Lung (tissue), 12 donors: ENCODE results near the gene SLC16A3. TPM values are rescaled to one million over a fixed set of nuclear protein-coding genes. Genes with fewer than 3 reads are reported as not detected.
A peak's percentile ranks its signal among the peaks of the same experiment; 100 is the strongest.

Experiments used
- ATAC-seq: fragments of 200-7000 bp; cut with Tn5 transposase; one replicate; pipeline ENCODE4 v1.9.1; 2020; ENCODE audit warnings: moderate number of reproducible peaks; ENCODE audit not compliant: insufficient read depth, low FRiP score
- DNase-seq, 3 donors: peaks; one replicate each; pipeline ENCODE4 v3.0.0-alpha.2; 2013 to 2017
- H3K27ac ChIP-seq, 2 donors: one replicate each; pipeline ENCODE4 v1.5.1; 2013; ENCODE audit warnings: mild to moderate bottlenecking in 2 of 2, moderate library complexity in 2 of 2, control low read depth in 1 of 2, inconsistent platforms in 1 of 2, low read depth in 1 of 2, low read length in 1 of 2
- H3K27me3 ChIP-seq, 3 donors: one replicate each; pipeline ENCODE4 v1.5.1; 2013; ENCODE audit warnings: low read length in 2 of 3; ENCODE audit not compliant: control insufficient read depth in 3 of 3, insufficient read depth in 3 of 3
- H3K36me3 ChIP-seq, 4 donors: one replicate each; pipeline ENCODE4 v1.5.1; 2013; ENCODE audit warnings: low read length in 4 of 4, mild to moderate bottlenecking in 1 of 4, moderate library complexity in 1 of 4; ENCODE audit not compliant: control insufficient read depth in 4 of 4, insufficient read depth in 4 of 4
- H3K4me1 ChIP-seq, 5 donors: one replicate each; pipeline ENCODE4 v1.5.1; 2013; ENCODE audit warnings: low read length in 5 of 5, mild to moderate bottlenecking in 2 of 5, moderate library complexity in 1 of 5; ENCODE audit not compliant: control insufficient read depth in 5 of 5, insufficient read depth in 5 of 5
- H3K4me3 ChIP-seq: one replicate; pipeline ENCODE4 v1.5.1; 2013; ENCODE audit warnings: mild to moderate bottlenecking, control low read depth, moderate library complexity
- H3K9ac ChIP-seq, 2 donors: one replicate each; pipeline ENCODE4 v1.5.1; 2013; ENCODE audit warnings: low read length in 2 of 2, control low read depth in 1 of 2; ENCODE audit not compliant: insufficient read depth in 1 of 2
- H3K9me3 ChIP-seq, 4 donors: one replicate each; pipeline ENCODE4 v1.5.1; 2013; ENCODE audit warnings: low read length in 3 of 4, mild to moderate bottlenecking in 1 of 4, moderate library complexity in 1 of 4; ENCODE audit not compliant: control insufficient read depth in 4 of 4, insufficient read depth in 3 of 4
- CTCF ChIP-seq: IDR thresholded peaks from 2 replicates; pipeline ENCODE4 v1.5.1; 2012; ENCODE audit warnings: mild to moderate bottlenecking; ENCODE audit errors: control extremely low read depth, extremely low read depth
- WGBS, 2 donors: extraction: QIAGEN DNeasy Blood & Tissue Kit; methylation state at CpG; one replicate each; pipeline ENCODE4 v1.1.7; 2013; 5-methylcytosine and 5-hydroxymethylcytosine counted together
- polyA plus RNA-seq, 2 donors: library from polyadenylated mRNA; stranded (reverse); fragments of 200-250 nt; gene quantifications; one replicate each; pipeline ENCODE4 v1.2.1, GENCODE V29; 2013
- total RNA-seq, 2 donors: library from RNA; depleted of rRNA in 1 of 2; stranded (reverse); fragments of >200 nt in 1 of 2; gene quantifications; one replicate each; pipeline ENCODE4 v1.2.1, GENCODE V29; 2014 to 2021
- donor health status: control.
- donor health status: control.
- donor health status: Bipolar disorder and iron deficiency.
- donor health status: healthy.
- donor health status: DM: yes; HTN: yes; CAD: no.

The SLC16A3 gene
- total and polyA plus RNA-seq, 4 donors, result 31.0 to 309 (median 93.4) TPM

DNA sequence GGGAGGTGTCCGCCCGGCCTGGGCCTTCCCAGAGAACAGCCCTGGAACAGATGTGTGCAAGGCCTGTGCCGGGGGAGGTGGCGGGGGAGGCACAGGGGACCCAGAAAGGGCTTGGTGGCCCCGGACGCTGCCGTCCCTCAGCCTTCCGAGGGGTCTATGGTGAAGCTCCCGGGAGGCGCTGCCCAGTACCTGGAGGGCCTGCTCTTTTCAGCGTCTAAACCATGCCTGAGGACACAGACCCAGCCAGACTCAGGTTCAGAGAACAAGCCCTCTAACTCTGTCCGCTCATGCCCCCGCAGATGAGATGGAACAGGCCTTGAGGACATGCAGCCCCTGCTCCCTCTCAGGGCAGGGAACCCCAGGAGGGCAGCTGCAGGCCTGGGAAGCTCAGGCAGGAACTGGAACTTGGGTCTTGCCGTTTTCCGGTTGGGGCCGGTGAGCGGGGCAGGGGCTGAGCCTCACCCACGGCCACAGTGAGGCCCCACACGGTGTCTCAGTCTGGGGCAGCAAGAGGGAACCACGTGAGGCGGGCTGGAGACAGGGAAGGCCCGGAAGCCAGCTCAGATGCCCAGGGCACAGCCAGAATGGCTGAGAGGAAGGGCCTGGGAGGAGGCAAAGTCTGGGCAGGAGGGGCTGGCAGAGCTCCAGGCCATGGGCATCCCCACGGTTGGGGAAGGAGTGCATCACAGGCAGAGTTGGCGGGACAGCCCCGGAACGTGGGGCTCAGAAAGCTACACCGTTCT is 12.5 kb downstream of the SLC16A3 start:
- H3K9ac ChIP-seq, result no peak overlapping the region
- DNase-seq, result no peak
- 33 to 43% methylated on average over 27 of the region's 27 CpGs for WGBS, 2 donors
- H3K9me3 ChIP-seq, result no peaks in the 10 kb centered on the region
- H3K4me1 ChIP-seq, result peaks cover 8 to 51% (median 43%) of the 10 kb centered on the region in 5 donors
- no peaks in the 10 kb centered on the region for H3K27me3 ChIP-seq
- TF ChIP-seq CTCF, result no peak
- peak; percentile 39 for ATAC-seq
- H3K4me3 ChIP-seq, result no peak overlapping the region
- H3K36me3 ChIP-seq, result peaks cover 0 to 63% (median 26%) of the 10 kb centered on the region in 4 donors
- peak overlapping the region; percentile 43 to 85 for H3K27ac ChIP-seq

GRCh38 chr17:82241926-82242697 is 13.3 kb downstream of the SLC16A3 start:
- TF ChIP-seq CTCF, result no peak
- DNase-seq (peak in 1 of 3 donors; percentile 23), ATAC-seq (no peak)
- H3K27me3 ChIP-seq, result no peaks in the 10 kb centered on the region
- H3K9ac ChIP-seq, result no peak overlapping the region
- H3K9me3 ChIP-seq, result no peaks in the 10 kb centered on the region
- peaks cover 0 to 64% (median 28%) of the 10 kb centered on the region in 4 donors for H3K36me3 ChIP-seq
- 35 to 44% methylated on average over 16 to 20 of the region's 20 CpGs for WGBS, 2 donors
- H3K4me3 ChIP-seq, result no peak overlapping the region
- peaks cover 8 to 47% (median 38%) of the 10 kb centered on the region in 5 donors for H3K4me1 ChIP-seq
- peak overlapping the region; percentile 43 to 85 for H3K27ac ChIP-seq

DNA sequence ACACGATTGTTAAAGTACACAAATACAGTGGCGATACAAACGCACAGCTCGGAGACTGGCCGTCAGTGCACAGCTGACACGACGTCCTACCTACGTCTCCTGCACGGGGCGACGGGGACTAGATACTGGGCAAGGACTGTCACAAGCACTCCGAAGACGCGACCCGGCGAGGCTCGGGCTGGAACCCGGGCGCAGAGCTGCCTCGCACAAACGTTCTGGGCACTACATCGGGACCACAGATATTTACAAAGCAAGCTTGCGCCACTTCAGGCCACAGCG is 13.8 kb downstream of the SLC16A3 start:
- no peak for TF ChIP-seq CTCF
- H3K4me1 ChIP-seq, result peaks cover 8 to 47% (median 38%) of the 10 kb centered on the region in 5 donors
- peaks cover 0 to 64% (median 31%) of the 10 kb centered on the region in 4 donors for H3K36me3 ChIP-seq
- WGBS, 2 donors, result 60 to 62% methylated on average over 24 of the region's 24 CpGs
- DNase-seq, result no peak
- no peak for ATAC-seq
- no peaks in the 10 kb centered on the region for H3K27me3 ChIP-seq
- H3K9me3 ChIP-seq, result no peaks in the 10 kb centered on the region
- H3K4me3 ChIP-seq, result no peak overlapping the region
- H3K27ac ChIP-seq, result peak overlapping the region in 1 of 2 donors; percentile 70
- no peak overlapping the region for H3K9ac ChIP-seq
